ENCODE results near the gene RNFT2.
"Not testable (repeated sequence)": the region's sequence is repeated elsewhere in the genome, so short reads cannot be mapped to it uniquely, and the experiment has no call there.

Gene RNFT2

DNA sequence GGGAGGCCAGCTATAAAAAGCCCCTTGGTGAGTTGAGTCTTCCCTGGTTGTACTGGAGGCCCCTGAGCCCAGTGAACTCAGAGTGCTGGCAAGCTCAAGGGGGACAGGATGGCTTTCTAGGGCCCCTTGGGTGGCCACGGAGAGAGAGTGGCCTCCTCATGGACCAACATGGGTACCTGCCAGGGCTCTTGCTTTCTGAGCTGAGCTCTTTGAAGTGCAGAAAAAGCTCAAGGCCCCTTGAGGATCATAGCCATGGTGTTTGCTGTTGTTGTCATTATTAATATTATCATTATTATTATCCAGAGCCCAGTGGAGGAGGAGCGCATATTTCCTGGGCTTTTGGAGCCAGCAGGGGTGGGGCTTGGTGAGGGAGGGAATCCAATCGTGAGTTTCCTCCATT is 6.7 kb downstream of the RNFT2 start:
- no peak for TF ChIP-seq CTCF (conservative IDR thresholded peaks at IDR 0.05; ENCODE audit: low read length)

DNA sequence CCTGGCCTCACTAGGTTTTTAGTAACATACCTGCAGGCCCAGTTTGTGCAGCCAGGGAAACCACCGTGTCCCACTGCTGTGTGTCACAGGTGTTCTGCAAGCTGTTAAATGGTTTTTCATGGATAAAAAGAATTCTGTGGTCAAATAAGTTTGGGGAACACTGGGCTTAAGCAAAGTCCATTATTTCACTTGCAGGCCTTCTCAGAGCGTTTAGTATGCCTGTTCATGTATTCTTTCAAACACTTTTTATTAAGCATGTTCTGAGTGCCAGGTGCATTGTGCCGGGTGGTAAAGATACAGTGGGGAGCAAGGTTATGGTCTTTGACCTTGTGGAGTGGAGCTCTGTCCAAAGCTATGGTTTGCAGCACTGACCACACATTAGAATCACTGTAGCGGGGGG is 7.4 kb downstream of the RNFT2 start:
- H3K4me3 ChIP-seq (ENCODE audit: low read length) = no peak overlapping the region
- TF ChIP-seq CTCF (conservative IDR thresholded peaks at IDR 0.05; ENCODE audit: low read length) = no peak
- no peak for DNase-seq (ENCODE audit: low read depth)

More for the DNA sequence above, 6.7 kb downstream of the RNFT2 start:
- H3K4me3 ChIP-seq (ENCODE audit: low read length) = no peak overlapping the region
- DNase-seq (ENCODE audit: low read depth) = no peak

DNA sequence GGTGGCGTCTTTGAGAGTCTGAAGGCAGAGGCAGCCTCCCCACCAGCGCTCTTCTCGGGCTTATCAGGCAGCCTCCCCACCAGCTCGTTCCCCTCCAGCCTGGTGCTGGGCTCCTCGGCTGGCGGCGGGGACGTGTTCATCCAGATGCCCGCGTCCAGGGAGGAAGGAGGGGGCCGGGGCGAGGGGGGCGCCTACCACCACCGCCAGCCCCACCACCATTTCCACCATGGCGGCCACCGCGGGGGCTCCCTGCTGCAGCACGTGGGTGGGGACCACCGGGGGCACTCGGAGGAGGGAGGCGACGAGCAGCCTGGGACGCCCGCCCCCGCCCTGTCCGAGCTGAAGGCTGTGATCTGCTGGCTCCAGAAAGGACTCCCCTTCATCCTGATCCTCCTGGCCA is 11.8 kb downstream of the RNFT2 start:
- H3K4me3 ChIP-seq (ENCODE audit: low read length) = no peak overlapping the region
- TF ChIP-seq CTCF (conservative IDR thresholded peaks at IDR 0.05; ENCODE audit: low read length) = no peak
- no peak for DNase-seq (ENCODE audit: low read depth)

DNA sequence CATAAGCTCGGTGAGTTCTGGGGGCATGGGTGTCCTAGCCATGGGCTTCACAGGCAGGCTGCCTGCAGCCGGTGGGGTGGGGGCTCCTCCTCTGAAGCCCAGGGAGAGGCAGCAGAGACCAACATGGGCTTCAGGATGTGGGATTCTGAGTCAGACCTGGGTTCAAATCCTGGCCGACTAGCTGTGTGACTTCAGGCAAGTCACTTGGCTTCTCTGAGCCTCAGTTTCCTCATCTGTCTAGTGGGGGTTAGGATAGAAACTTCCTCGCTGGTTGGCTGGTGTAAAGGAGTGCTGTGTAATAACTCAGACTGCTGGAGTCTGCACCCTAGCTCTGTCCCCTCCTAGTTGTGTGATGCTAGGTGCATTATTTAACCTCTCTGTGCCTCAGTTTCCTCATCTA is 12.2 kb downstream of the RNFT2 start:
- no peak for DNase-seq (ENCODE audit: low read depth)
- no peak for TF ChIP-seq CTCF (conservative IDR thresholded peaks at IDR 0.05; ENCODE audit: low read length)

GRCh38 chr12:116754097-116754496 is 16.0 kb downstream of the RNFT2 start:
- DNase-seq (ENCODE audit: low read depth); H3K4me3 ChIP-seq (ENCODE audit: low read length): not testable (repeated sequence)

More for the DNA sequence above, 12.2 kb downstream of the RNFT2 start:
- no peak overlapping the region for H3K4me3 ChIP-seq (ENCODE audit: low read length)

- H3K4me3 ChIP-seq (ENCODE audit: low read length); DNase-seq (ENCODE audit: low read depth): not testable (repeated sequence)
Observed at GRCh38 chr12:116754783-116755182, 16.7 kb downstream of the RNFT2 start.

DNA sequence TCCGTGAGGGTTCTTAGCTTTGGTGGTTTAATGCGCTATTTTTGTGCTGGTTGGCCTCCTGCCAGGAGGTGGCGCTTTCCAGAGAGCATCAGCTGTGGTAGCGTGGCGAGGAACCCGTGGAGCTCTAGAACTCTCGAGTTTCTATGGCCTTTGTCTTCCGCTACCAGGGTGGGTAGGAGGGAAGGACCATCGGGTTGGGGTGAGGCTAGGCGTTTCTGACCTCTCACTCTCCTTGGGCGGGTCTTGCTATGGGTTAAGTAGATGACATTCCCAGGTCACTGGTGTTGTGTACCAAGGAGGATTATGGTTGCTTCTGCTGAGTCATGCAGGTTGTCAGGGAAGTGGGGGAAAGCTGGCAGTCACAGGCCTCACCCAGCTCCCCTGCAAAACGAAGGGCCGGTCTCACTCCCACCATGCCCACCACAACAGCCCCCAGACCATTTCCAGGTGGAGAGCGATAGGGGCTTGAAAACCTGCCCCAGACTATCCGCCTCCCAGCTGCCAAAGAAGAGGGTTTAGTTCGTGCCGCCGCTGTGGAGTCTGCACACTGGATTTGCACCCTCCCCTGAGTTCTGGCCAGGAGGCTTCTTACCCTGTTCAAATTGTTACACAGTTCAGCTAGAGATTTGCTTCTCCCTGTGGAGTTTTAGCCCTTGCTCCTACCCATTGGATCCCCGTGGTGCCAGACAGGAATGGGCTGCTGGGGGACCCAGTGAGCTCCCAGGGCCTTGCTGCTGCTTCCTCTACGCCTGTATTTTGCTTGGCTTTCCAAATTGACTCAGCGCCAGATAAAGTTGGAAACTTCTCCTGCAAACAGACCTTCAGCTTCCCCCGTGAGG is 21.9 kb downstream of the RNFT2 start:
- no peak overlapping the region for H3K4me3 ChIP-seq (ENCODE audit: low read length)
- no peak for TF ChIP-seq CTCF (conservative IDR thresholded peaks at IDR 0.05; ENCODE audit: low read length)
- DNase-seq (ENCODE audit: low read depth) = no peak

GRCh38 chr12:116760622-116761020 is 22.5 kb downstream of the RNFT2 start:
- TF ChIP-seq CTCF (conservative IDR thresholded peaks at IDR 0.05; ENCODE audit: low read length) = no peak
- no peak overlapping the region for H3K4me3 ChIP-seq (ENCODE audit: low read length)
- no peak for DNase-seq (ENCODE audit: low read depth)
